Measurements from ENCODE around the gene SRD5A3.

DNA sequence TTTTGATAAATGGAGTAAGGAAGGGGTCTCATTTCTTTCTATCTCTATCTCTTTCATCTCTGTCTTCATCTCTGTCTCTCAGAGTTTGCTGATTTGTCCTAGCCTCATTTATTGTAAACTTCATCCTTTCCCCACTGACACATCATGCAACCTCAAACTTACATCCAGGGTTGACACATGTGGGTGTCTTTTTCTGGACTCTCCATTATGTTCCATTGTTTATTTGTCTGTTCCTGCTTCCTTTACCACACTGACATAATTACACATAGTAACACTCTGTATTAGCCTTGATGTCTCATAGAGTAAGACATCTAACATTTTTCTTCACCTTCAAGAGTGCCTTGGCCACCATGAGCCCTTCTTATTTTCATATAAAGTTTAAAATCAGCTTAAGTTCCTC, 8.1 kb upstream of the SRD5A3 start:
- TF ChIP-seq, protein P1, sequence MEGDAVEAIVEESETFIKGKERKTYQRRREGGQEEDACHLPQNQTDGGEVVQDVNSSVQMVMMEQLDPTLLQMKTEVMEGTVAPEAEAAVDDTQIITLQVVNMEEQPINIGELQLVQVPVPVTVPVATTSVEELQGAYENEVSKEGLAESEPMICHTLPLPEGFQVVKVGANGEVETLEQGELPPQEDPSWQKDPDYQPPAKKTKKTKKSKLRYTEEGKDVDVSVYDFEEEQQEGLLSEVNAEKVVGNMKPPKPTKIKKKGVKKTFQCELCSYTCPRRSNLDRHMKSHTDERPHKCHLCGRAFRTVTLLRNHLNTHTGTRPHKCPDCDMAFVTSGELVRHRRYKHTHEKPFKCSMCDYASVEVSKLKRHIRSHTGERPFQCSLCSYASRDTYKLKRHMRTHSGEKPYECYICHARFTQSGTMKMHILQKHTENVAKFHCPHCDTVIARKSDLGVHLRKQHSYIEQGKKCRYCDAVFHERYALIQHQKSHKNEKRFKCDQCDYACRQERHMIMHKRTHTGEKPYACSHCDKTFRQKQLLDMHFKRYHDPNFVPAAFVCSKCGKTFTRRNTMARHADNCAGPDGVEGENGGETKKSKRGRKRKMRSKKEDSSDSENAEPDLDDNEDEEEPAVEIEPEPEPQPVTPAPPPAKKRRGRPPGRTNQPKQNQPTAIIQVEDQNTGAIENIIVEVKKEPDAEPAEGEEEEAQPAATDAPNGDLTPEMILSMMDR (IDR thresholded peaks at IDR 0.05), result no peak
- TF ChIP-seq POLR2A (IDR thresholded peaks at IDR 0.05) (no peak), POLR2AphosphoS5 (IDR thresholded peaks at IDR 0.05; ENCODE audit: insufficient read depth in 1 of 2, low read depth in 1 of 2) (no peak)

All from vagina (tissue), 2 donors.